Adrenal gland (tissue), 12 donors: Measurements from ENCODE around the gene BRAF. TPM values are rescaled to one million over a fixed set of nuclear protein-coding genes. Genes with fewer than 3 reads are reported as not detected.

Experiments used
- DNase-seq, 7 donors: peaks; one replicate each; pipeline ENCODE4 v3.0.0-alpha.2; 2019 to 2020
- H3K27ac ChIP-seq, 5 donors: fragments of 200-600 bp; sonication (generic) in 4 of 5; 1 replicate in 3 of 5; 2 replicates in 2 of 5; pipeline versions ENCODE4 v1.5.1 to v1.8.0; 2016 to 2020; ENCODE audit warnings: mild to moderate bottlenecking in 1 of 5
- H3K27me3 ChIP-seq: fragments of 200-600 bp; 2 replicates; pipeline ENCODE4 v1.8.0; 2021
- H3K36me3 ChIP-seq, 2 donors: fragments of 200-600 bp; replicated peaks in 1 of 2; 1 replicate in 1 of 2; 2 replicates in 1 of 2; pipeline versions ENCODE4 v1.5.1 to v1.8.0; 2018 to 2022
- H3K4me1 ChIP-seq, 2 donors: fragments of 200-600 bp; replicated peaks in 1 of 2; 1 replicate in 1 of 2; 2 replicates in 1 of 2; pipeline versions ENCODE4 v1.5.1 to v1.8.0; 2018 to 2021
- H3K4me3 ChIP-seq, 4 donors: fragments of 200-600 bp; sonication (generic) in 3 of 4; one replicate each; pipeline ENCODE4 v1.5.1; 2016 to 2018
- H3K9me3 ChIP-seq, 3 donors: fragments of 200-600 bp; sonication (generic) in 1 of 3; replicated peaks in 1 of 3; 1 replicate in 2 of 3; 2 replicates in 1 of 3; pipeline versions ENCODE4 v1.5.1 to v1.8.0; 2016 to 2021
- POLR2A ChIP-seq, 2 donors: fragments of 450-650 bp; IDR thresholded peaks; one replicate each; pipeline ENCODE4 v1.6.1; 2017; ENCODE audit warnings: antibody characterized with exemption in 2 of 2, mild to moderate bottlenecking in 2 of 2, moderate library complexity in 1 of 2
- WGBS, 4 donors: extraction: QIAGEN DNeasy Blood & Tissue Kit in 2 of 4; methylation state at CpG; one replicate each; pipeline versions ENCODE4 v1.1.5 to v1.1.7; 2013 to 2017; 5-methylcytosine and 5-hydroxymethylcytosine counted together
- intact Hi-C, 2 donors: fragments of 100-400 bp; cut with DNase I; formaldehyde crosslinking; loops; one replicate each; pipeline versions ENCODE4 v1.14.1 to v1.15.0; 2022 to 2023
- polyA plus RNA-seq, 3 donors: library from polyadenylated mRNA; stranded (reverse); fragments of 200-250 nt in 2 of 3; fragments of 350-450 nt in 1 of 3; fragmentation: Illumina TruSeq in 1 of 3; extraction: RNeasy Lipid Tissue Mini Kit (QIAGEN cat#74804) in 1 of 3; gene quantifications; one replicate each; pipeline ENCODE4 v1.2.3, GENCODE V29; 2013 to 2014
- total RNA-seq, 9 donors: library from RNA; depleted of rRNA in 4 of 9; stranded (reverse); fragments of >200 nt in 4 of 9; fragments of 120-200 nt in 1 of 9; fragmentation: NEBNext Ultra II Directional in 1 of 9; extraction: Animal tissue kit (Norgen Biotek cat#: 25700) in 1 of 9; gene quantifications; one replicate each; pipeline versions ENCODE4 v1.1.0 to v1.2.4, GENCODE V29; 2013 to 2023
- TF ChIP-seq, protein P1 (sequence below), 6 experiments: fragments of 450-650 bp in 4 of 6; fragments of 200-600 bp in 2 of 6; sonication (generic) in 1 of 6; IDR thresholded peaks; 1 replicate in 5 of 6; 2 replicates in 1 of 6; pipeline versions ENCODE4 v1.5.1 to v1.8.0; 2016 to 2021; ENCODE audit warnings: antibody characterized with exemption in 6 of 6, mild to moderate bottlenecking in 2 of 6, moderate library complexity in 1 of 6
- donor health status: healthy with polysubstance abuse.
- donor health status: Bipolar disorder and iron deficiency.
- donor health status: DM: yes; HTN: yes; CAD: no.
- donor health status: DM: no; HTN: no; CAD: no.
- donor health status: DM: no; HTN: no; CAD: no.
- donor health status: DM: yes; HTN: yes; CAD: no.

Gene BRAF
- total and polyA plus RNA-seq, 12 donors, result 5.0 to 50.3 (median 25.5) TPM

DNA sequence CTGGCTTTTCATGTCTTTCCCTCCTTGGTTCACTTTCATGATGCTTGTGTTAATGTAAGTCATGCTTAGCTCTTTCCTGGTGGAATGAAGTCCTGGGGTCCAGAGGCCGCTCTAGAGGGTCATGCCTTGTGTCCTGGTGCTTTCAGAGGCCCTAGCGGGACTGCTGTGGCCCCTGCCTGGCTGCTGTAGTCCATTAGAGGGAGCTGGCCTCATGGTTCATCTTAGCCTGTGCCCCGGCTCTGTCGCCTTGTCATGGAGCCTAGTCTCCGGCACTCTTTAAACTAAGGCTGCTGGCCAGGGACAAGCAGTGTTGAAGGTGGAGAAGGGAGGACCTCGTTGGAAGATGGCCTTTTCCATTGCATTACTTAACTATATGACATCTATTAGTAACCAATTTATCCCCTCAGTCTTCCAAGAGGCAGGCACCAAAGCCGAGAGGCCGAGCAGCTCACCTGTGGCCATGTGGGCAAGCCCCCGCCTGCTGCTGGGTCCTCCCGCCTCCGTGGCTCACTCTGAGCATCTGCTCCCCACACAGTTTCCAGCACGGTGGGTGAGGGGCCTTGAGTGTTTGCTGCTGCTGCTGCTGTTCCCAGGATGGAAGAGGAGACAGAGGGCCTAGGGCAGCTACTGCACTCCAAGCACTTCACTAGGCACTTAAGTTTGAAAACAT is 233.2 kb downstream of the BRAF start:
- DNase-seq, result peak in 1 of 7 donors; percentile 11
- no peaks in the 10 kb centered on the region for H3K27me3 ChIP-seq
- no peak for TF ChIP-seq POLR2A (IDR thresholded peaks at IDR 0.05)
- TF ChIP-seq, protein P1, sequence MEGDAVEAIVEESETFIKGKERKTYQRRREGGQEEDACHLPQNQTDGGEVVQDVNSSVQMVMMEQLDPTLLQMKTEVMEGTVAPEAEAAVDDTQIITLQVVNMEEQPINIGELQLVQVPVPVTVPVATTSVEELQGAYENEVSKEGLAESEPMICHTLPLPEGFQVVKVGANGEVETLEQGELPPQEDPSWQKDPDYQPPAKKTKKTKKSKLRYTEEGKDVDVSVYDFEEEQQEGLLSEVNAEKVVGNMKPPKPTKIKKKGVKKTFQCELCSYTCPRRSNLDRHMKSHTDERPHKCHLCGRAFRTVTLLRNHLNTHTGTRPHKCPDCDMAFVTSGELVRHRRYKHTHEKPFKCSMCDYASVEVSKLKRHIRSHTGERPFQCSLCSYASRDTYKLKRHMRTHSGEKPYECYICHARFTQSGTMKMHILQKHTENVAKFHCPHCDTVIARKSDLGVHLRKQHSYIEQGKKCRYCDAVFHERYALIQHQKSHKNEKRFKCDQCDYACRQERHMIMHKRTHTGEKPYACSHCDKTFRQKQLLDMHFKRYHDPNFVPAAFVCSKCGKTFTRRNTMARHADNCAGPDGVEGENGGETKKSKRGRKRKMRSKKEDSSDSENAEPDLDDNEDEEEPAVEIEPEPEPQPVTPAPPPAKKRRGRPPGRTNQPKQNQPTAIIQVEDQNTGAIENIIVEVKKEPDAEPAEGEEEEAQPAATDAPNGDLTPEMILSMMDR (IDR thresholded peaks at IDR 0.05), result no peak

DNA sequence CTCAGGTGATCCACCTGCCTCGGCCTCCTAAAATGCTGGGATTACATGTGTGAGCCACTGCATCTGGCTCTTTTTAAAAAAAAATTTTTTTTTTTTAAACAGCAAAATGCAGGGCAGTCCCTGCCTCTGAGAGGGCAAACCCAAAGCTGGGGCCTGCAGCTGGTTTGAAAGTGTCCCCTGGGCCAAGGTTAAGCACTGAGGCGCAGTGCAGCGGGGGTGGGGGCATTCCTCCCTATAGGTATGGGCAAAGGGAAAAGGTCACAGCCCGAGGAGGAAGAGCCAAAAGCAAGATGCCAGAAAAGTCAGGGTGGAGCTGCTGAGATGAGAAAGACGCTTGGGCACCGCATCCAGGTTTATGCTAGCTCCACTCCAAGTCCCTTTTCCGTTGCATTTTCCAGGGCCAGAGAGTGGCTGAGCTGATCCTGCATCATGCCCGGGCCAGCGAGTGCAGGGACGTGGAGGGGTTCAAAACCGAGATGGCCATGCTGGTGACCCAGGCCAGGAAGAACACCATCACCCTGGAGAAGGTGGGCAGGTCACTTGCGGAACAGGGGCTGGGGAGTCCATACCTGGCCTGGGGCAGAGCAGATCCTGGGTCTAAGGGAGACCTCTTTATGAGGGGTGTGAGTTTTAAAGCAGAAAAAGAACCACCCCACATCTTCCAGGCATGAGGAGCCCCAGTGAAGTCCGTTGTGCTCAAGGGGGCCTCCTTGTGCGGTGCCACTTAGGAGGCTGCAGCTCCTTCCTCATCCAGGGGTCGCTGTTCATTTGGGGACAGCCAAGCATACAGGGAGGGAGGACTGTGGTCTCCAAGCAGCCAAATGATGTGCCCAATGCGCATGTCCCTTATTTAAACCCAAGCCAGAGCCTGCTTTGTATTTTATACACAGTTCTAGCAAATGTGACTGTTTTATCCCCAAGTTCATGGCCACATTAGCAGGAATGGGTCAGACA is 235.3 kb downstream of the BRAF start:
- H3K4me1 ChIP-seq, result no peaks in the 10 kb centered on the region
- intact Hi-C loops, result no loop called here
- no peaks in the 10 kb centered on the region for H3K9me3 ChIP-seq
- 92 to 95% (median 95%) methylated on average over 13 to 16 of the region's 16 CpGs for WGBS, 4 donors
- TF ChIP-seq, protein P1 (IDR thresholded peaks at IDR 0.05), result no peak
- no peak for TF ChIP-seq POLR2A (IDR thresholded peaks at IDR 0.05)
- H3K4me3 ChIP-seq, result no peak overlapping the region
- H3K27me3 ChIP-seq, result no peaks in the 10 kb centered on the region
- DNase-seq, result peak in 1 of 7 donors; percentile 4
- H3K36me3 ChIP-seq, result no peaks in the 10 kb centered on the region
- H3K27ac ChIP-seq, result no peak overlapping the region

More for the DNA sequence above, 233.2 kb downstream of the BRAF start:
- Histone ChIP-seq H3K4me1 (peaks cover 8% of the 10 kb centered on the region in 2 donors), H3K4me3 (no peak overlapping the region), H3K9me3 (no peaks in the 10 kb centered on the region), H3K36me3 (no peaks in the 10 kb centered on the region), H3K27ac (no peak overlapping the region)
- WGBS, 4 donors, result 91 to 94% (median 93%) methylated on average over 12 of the region's 12 CpGs
- intact Hi-C loops, result no loop called here

DNA sequence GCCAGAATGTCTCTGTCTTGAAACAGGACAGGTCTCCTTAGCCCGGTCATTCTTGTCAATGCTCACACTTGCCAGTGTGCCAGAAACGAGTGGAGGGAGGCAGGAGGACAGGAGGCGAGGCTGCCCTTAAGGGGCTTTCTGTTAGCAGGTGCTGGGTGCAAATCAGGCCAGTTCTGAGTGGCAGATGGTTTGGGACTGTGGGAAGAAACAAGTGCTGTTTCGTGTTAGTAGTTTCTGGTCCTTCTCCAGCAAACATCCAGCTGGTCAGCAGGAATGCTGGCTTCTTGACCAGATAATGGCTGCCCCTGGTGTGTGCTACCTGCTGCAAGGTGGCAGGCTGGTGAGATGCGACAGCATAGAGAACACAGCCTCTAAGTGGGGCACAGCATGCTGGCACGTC is 236.4 kb downstream of the BRAF start:
- no peaks in the 10 kb centered on the region for H3K4me1 ChIP-seq
- H3K4me3 ChIP-seq, result no peak overlapping the region
- no peak overlapping the region for H3K27ac ChIP-seq
- no peaks in the 10 kb centered on the region for H3K27me3 ChIP-seq
- no peaks in the 10 kb centered on the region for H3K9me3 ChIP-seq
- DNase-seq, result no peak
- intact Hi-C loops, result no loop called here
- 93 to 97% (median 95%) methylated on average over 5 to 6 of the region's 6 CpGs for WGBS, 4 donors
- TF ChIP-seq POLR2A (IDR thresholded peaks at IDR 0.05), result no peak
- TF ChIP-seq, protein P1 (IDR thresholded peaks at IDR 0.05), result no peak
- H3K36me3 ChIP-seq, result no peaks in the 10 kb centered on the region

DNA sequence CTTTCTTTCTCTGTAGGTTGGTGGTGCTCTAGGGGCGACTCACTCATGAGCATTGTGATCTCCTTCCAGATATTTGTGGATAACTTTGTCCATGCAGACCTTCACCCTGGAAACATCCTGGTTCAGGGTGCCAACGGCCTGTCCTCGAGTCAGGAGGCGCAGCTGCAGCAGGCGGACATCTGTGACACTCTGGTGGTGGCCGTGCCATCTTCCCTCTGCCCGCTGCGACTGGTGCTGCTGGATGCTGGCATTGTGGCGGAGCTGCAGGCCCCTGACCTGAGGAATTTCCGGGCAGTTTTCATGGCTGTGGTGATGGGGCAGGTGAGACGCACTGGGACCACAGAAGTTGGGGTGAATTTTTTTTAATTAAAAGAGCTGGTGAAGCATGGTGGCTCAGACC is 237.8 kb downstream of the BRAF start:
- H3K27me3 ChIP-seq, result no peaks in the 10 kb centered on the region
- peak in 2 of 7 donors; percentile 1 to 5 for DNase-seq
- no peaks in the 10 kb centered on the region for H3K9me3 ChIP-seq
- no peak overlapping the region for H3K4me3 ChIP-seq
- TF ChIP-seq POLR2A (IDR thresholded peaks at IDR 0.05), result no peak
- TF ChIP-seq, protein P1 (IDR thresholded peaks at IDR 0.05), result no peak
- H3K36me3 ChIP-seq, result no peaks in the 10 kb centered on the region
- 97 to 98% (median 98%) methylated on average over 6 to 11 of the region's 11 CpGs for WGBS, 4 donors
- intact Hi-C loops, result no loop called here
- H3K27ac ChIP-seq, result no peak overlapping the region
- H3K4me1 ChIP-seq, result peaks cover 0 to 2% of the 10 kb centered on the region in 2 donors
